Activated CD8-positive, alpha-beta memory T cell treated with anti-CD3 and anti-CD28 coated beads, Interleukin-2, amount 50 U/mL, for 24 hours (primary cell): Measurements from ENCODE around the gene ELANE.
A peak's percentile ranks its signal among the peaks of the same experiment; 100 is the strongest.
"Not testable (repeated sequence)": the region's sequence is repeated elsewhere in the genome, so short reads cannot be mapped to it uniquely, and the experiment has no call there.

Experiments used
- DNase-seq: peaks from one replicate; pipeline ENCODE4 v3.0.0-alpha.2; 2020; ENCODE audit errors: extremely low read depth

The ELANE gene

GRCh38 chr19:879711-880438, 27.8 kb downstream of the ELANE start:
- DNase-seq, result no peak

GRCh38 chr19:881385-882071, 29.4 kb downstream of the ELANE start:
- no peak for DNase-seq

GRCh38 chr19:882871-883497, 30.9 kb downstream of the ELANE start:
- no peak for DNase-seq

GRCh38 chr19:883661-884211, 31.6 kb downstream of the ELANE start:
- no peak for DNase-seq

GRCh38 chr19:884420-885211, 32.5 kb downstream of the ELANE start:
- no peak for DNase-seq

- DNase-seq, result no peak
Measured at GRCh38 chr19:885536-886224, 33.6 kb downstream of the ELANE start.

GRCh38 chr19:887072-887471, 35.0 kb downstream of the ELANE start:
- no peak for DNase-seq

GRCh38 chr19:887599-887998, 35.5 kb downstream of the ELANE start:
- DNase-seq, result no peak

- DNase-seq, result no peak
Measured at GRCh38 chr19:888581-889385, 36.7 kb downstream of the ELANE start.

GRCh38 chr19:889662-890295, 37.7 kb downstream of the ELANE start:
- no peak for DNase-seq

GRCh38 chr19:890831-891230, 38.7 kb downstream of the ELANE start:
- DNase-seq, result no peak

- not testable (repeated sequence) for DNase-seq
Measured at GRCh38 chr19:891421-892200, 39.5 kb downstream of the ELANE start.

- no peak for DNase-seq
Measured at GRCh38 chr19:892243-892893, 40.3 kb downstream of the ELANE start.

- peak; percentile 67 for DNase-seq
Measured at GRCh38 chr19:892894-893689, 41.0 kb downstream of the ELANE start, which contains the start of the genes MED16 and RNU6-9. TSS of gene MED16 (minus strand) at chr19:893187. CDS start at chr19:891131, 2,056 bp downstream. TSS of gene RNU6-9 (plus strand) at chr19:893484.

GRCh38 chr19:896434-896833, 44.3 kb downstream of the ELANE start:
- no peak for DNase-seq

- no peak for DNase-seq
Measured at GRCh38 chr19:896999-897398, 44.9 kb downstream of the ELANE start.

- DNase-seq, result no peak
Measured at GRCh38 chr19:897442-898039, 45.4 kb downstream of the ELANE start.
